GM12873 (cell line): Measurements from ENCODE around the gene TRAF3IP3.

Experiments
- CTCF ChIP-seq: IDR thresholded peaks from 2 replicates; pipeline ENCODE4 v1.5.1; 2012; ENCODE audit warnings: low read depth, mild to moderate bottlenecking, moderate library complexity, low read length, control low read depth; ENCODE audit not compliant: insufficient read depth; ENCODE audit errors: missing control alignments

TRAF3IP3 gene

GRCh38 chr1:209717818-209718217 is 38.0 kb upstream of the TRAF3IP3 start:
- TF ChIP-seq CTCF: no peak

- TF ChIP-seq CTCF: no peak
Observed at GRCh38 chr1:209720326-209720725, 35.5 kb upstream of the TRAF3IP3 start.

- no peak for TF ChIP-seq CTCF
Observed at GRCh38 chr1:209720826-209721225, 35.0 kb upstream of the TRAF3IP3 start.

GRCh38 chr1:209721323-209721722 is 34.5 kb upstream of the TRAF3IP3 start:
- TF ChIP-seq CTCF: no peak

- TF ChIP-seq CTCF: no peak
Observed at GRCh38 chr1:209723265-209723664, 32.6 kb upstream of the TRAF3IP3 start.

- no peak for TF ChIP-seq CTCF
Observed at GRCh38 chr1:209723756-209724693, 31.8 kb upstream of the TRAF3IP3 start.

GRCh38 chr1:209727286-209727685 is 28.6 kb upstream of the TRAF3IP3 start:
- no peak for TF ChIP-seq CTCF
